WTC11 (cell line): ENCODE data around the gene RHPN2.

Experiments
- ATF1 ChIP-seq: sonication (generic); formaldehyde crosslinking; IDR thresholded peaks from 2 replicates; pipeline ENCODE4 v1.8.1; 2023; ENCODE audit warnings: mild to moderate bottlenecking, moderate library complexity, missing genetic modification reagents
- ESRRA ChIP-seq: sonication (generic); formaldehyde crosslinking; IDR thresholded peaks from 2 replicates; pipeline ENCODE4 v1.8.1; 2022; ENCODE audit warnings: mild to moderate bottlenecking, missing genetic modification reagents, borderline replicate concordance
- ETV6 ChIP-seq: sonication (generic); formaldehyde crosslinking; IDR thresholded peaks from 2 replicates; pipeline ENCODE4 v1.8.1; 2022; ENCODE audit warnings: mild to moderate bottlenecking, missing genetic modification reagents
- FOXK1 ChIP-seq: sonication (generic); formaldehyde crosslinking; IDR thresholded peaks from 2 replicates; pipeline ENCODE4 v1.8.0; 2022; ENCODE audit warnings: mild to moderate bottlenecking, moderate library complexity, missing genetic modification reagents
- NFYB ChIP-seq: sonication (generic); formaldehyde crosslinking; conservative IDR thresholded peaks from 2 replicates; pipeline ENCODE4 v1.8.0; 2022; ENCODE audit warnings: low read depth, missing genetic modification reagents
- NR2C2 ChIP-seq: sonication (generic); formaldehyde crosslinking; IDR thresholded peaks from 2 replicates; pipeline ENCODE4 v1.8.0; 2022; ENCODE audit warnings: mild to moderate bottlenecking, missing genetic modification reagents
- NR3C1 ChIP-seq: sonication (generic); formaldehyde crosslinking; conservative IDR thresholded peaks from 2 replicates; pipeline ENCODE4 v1.8.1; 2023; ENCODE audit warnings: low read depth, mild to moderate bottlenecking, missing genetic modification reagents
- SP1 ChIP-seq: sonication (generic); formaldehyde crosslinking; conservative IDR thresholded peaks from 2 replicates; pipeline ENCODE4 v1.8.1; 2022; ENCODE audit warnings: missing genetic modification reagents
- ZNF121 ChIP-seq: sonication (generic); formaldehyde crosslinking; IDR thresholded peaks from 2 replicates; pipeline ENCODE4 v1.8.0; 2023; ENCODE audit warnings: missing genetic modification reagents
- TF ChIP-seq, protein P1 (sequence below): sonication (generic); formaldehyde crosslinking; IDR thresholded peaks from 2 replicates; pipeline ENCODE4 v1.8.1; 2023; ENCODE audit warnings: mild to moderate bottlenecking, missing genetic modification reagents, moderate library complexity
- TF ChIP-seq, protein P2 (sequence below): fragments of 200-600 bp; IDR thresholded peaks from 2 replicates; pipeline ENCODE4 v1.8.0; 2022; ENCODE audit warnings: antibody characterized with exemption
- TF ChIP-seq, protein P3 (sequence below): sonication (generic); formaldehyde crosslinking; IDR thresholded peaks from 2 replicates; pipeline ENCODE4 v1.8.0; 2022; ENCODE audit warnings: mild to moderate bottlenecking, missing genetic modification reagents
- TF ChIP-seq, protein P4 (sequence below): sonication (generic); formaldehyde crosslinking; IDR thresholded peaks from 2 replicates; pipeline ENCODE4 v1.8.0; 2022; ENCODE audit warnings: mild to moderate bottlenecking, missing genetic modification reagents
- TF ChIP-seq, protein P5 (sequence below): sonication (generic); formaldehyde crosslinking; IDR thresholded peaks from 2 replicates; pipeline ENCODE4 v1.8.0; 2023; ENCODE audit warnings: missing genetic modification reagents, mild to moderate bottlenecking, borderline replicate concordance

DNA sequence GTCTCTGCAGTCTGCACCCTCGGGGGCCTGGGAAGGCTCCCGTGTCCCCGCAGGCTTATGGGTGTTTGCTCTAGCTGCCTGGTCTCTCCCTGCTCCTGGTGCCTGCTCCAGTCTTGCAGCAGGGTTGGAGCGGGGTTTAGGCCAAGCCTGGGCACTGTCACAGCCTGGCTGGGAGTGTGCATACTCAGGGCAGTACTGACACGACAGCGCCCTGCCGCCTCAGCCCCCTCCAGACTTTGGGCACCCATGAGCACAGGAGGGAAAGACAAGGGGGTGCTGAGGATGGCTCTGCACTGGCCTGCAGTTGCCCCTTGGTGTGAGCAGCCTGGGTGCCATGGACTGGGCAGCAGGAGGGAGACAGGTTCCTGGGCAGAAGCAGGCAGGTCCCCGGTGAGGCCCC is 128.6 kb downstream of the RHPN2 start:
- TF ChIP-seq, protein P1, sequence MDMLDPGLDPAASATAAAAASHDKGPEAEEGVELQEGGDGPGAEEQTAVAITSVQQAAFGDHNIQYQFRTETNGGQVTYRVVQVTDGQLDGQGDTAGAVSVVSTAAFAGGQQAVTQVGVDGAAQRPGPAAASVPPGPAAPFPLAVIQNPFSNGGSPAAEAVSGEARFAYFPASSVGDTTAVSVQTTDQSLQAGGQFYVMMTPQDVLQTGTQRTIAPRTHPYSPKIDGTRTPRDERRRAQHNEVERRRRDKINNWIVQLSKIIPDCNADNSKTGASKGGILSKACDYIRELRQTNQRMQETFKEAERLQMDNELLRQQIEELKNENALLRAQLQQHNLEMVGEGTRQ (CRISPR knock-in tag) = no peak
- TF ChIP-seq NR2C2 (CRISPR knock-in tag) (no peak), ETV6 (CRISPR knock-in tag) (no peak), ZNF121 (no peak), NFYB (CRISPR knock-in tag) (no peak), FOXK1 (CRISPR knock-in tag) (no peak), ESRRA (CRISPR knock-in tag) (no peak), ATF1 (no peak), SP1 (CRISPR knock-in tag) (no peak), NR3C1 (CRISPR knock-in tag) (no peak)
- TF ChIP-seq, protein P2, sequence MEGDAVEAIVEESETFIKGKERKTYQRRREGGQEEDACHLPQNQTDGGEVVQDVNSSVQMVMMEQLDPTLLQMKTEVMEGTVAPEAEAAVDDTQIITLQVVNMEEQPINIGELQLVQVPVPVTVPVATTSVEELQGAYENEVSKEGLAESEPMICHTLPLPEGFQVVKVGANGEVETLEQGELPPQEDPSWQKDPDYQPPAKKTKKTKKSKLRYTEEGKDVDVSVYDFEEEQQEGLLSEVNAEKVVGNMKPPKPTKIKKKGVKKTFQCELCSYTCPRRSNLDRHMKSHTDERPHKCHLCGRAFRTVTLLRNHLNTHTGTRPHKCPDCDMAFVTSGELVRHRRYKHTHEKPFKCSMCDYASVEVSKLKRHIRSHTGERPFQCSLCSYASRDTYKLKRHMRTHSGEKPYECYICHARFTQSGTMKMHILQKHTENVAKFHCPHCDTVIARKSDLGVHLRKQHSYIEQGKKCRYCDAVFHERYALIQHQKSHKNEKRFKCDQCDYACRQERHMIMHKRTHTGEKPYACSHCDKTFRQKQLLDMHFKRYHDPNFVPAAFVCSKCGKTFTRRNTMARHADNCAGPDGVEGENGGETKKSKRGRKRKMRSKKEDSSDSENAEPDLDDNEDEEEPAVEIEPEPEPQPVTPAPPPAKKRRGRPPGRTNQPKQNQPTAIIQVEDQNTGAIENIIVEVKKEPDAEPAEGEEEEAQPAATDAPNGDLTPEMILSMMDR = no peak
- TF ChIP-seq, protein P3, sequence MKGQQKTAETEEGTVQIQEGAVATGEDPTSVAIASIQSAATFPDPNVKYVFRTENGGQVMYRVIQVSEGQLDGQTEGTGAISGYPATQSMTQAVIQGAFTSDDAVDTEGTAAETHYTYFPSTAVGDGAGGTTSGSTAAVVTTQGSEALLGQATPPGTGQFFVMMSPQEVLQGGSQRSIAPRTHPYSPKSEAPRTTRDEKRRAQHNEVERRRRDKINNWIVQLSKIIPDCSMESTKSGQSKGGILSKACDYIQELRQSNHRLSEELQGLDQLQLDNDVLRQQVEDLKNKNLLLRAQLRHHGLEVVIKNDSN = no peak
- TF ChIP-seq, protein P4, sequence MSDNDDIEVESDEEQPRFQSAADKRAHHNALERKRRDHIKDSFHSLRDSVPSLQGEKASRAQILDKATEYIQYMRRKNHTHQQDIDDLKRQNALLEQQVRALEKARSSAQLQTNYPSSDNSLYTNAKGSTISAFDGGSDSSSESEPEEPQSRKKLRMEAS (CRISPR knock-in tag) = no peak
- TF ChIP-seq, protein P5, sequence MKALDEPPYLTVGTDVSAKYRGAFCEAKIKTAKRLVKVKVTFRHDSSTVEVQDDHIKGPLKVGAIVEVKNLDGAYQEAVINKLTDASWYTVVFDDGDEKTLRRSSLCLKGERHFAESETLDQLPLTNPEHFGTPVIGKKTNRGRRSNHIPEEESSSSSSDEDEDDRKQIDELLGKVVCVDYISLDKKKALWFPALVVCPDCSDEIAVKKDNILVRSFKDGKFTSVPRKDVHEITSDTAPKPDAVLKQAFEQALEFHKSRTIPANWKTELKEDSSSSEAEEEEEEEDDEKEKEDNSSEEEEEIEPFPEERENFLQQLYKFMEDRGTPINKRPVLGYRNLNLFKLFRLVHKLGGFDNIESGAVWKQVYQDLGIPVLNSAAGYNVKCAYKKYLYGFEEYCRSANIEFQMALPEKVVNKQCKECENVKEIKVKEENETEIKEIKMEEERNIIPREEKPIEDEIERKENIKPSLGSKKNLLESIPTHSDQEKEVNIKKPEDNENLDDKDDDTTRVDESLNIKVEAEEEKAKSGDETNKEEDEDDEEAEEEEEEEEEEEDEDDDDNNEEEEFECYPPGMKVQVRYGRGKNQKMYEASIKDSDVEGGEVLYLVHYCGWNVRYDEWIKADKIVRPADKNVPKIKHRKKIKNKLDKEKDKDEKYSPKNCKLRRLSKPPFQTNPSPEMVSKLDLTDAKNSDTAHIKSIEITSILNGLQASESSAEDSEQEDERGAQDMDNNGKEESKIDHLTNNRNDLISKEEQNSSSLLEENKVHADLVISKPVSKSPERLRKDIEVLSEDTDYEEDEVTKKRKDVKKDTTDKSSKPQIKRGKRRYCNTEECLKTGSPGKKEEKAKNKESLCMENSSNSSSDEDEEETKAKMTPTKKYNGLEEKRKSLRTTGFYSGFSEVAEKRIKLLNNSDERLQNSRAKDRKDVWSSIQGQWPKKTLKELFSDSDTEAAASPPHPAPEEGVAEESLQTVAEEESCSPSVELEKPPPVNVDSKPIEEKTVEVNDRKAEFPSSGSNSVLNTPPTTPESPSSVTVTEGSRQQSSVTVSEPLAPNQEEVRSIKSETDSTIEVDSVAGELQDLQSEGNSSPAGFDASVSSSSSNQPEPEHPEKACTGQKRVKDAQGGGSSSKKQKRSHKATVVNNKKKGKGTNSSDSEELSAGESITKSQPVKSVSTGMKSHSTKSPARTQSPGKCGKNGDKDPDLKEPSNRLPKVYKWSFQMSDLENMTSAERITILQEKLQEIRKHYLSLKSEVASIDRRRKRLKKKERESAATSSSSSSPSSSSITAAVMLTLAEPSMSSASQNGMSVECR (CRISPR knock-in tag) = no peak
